WTC11 (cell line): ENCODE results near the gene CAB39. TPM values are rescaled to one million over a fixed set of nuclear protein-coding genes. Genes with fewer than 3 reads are reported as not detected.

Experiments used
- ATAC-seq: fragments of 200-7000 bp; cut with Tn5 transposase; 2 replicates; pipeline ENCODE4 v1.10.0; 2021; ENCODE audit warnings: mild to moderate bottlenecking, moderate library complexity
- CTCF ChIA-PET: fragments of 300-600 bp; sonication (Branson Sonifier 250); formaldehyde crosslinking; loops from one replicate; lab custom pipeline; 2021; ENCODE audit warnings: antibody characterized with exemption; lab: Charles Lee
- POLR2A ChIA-PET: fragments of 350-600 bp; sonication (Branson Sonifier 250); formaldehyde crosslinking; loops from one replicate; lab custom pipeline; 2021; ENCODE audit warnings: antibody characterized with exemption; lab: Charles Lee
- DNase-seq: peaks from one replicate; pipeline ENCODE4 v3.0.0; 2021; ENCODE audit warnings: low spot score
- H3K27ac Mint-ChIP-seq: 2 replicates; pipeline ENCODE4 v1.8.0; 2021; ENCODE audit warnings: mixed read lengths
- H3K27me3 Mint-ChIP-seq: 2 replicates; pipeline ENCODE4 v1.8.0; 2021; ENCODE audit warnings: low read depth, mild to moderate bottlenecking, moderate library complexity, mixed read lengths
- H3K36me3 Mint-ChIP-seq: 2 replicates; pipeline ENCODE4 v1.8.0; 2021; ENCODE audit warnings: mixed read lengths
- H3K4me1 Mint-ChIP-seq: 2 replicates; pipeline ENCODE4 v1.8.0; 2022; ENCODE audit warnings: mixed read lengths
- H3K4me3 Mint-ChIP-seq: 2 replicates; pipeline ENCODE4 v1.8.0; 2021; ENCODE audit warnings: mild to moderate bottlenecking, moderate library complexity, mixed read lengths
- H3K9me3 Mint-ChIP-seq: 2 replicates; pipeline ENCODE4 v1.8.0; 2021; ENCODE audit warnings: mixed read lengths
- ATF1 ChIP-seq: sonication (generic); formaldehyde crosslinking; IDR thresholded peaks from 2 replicates; pipeline ENCODE4 v1.8.1; 2023; ENCODE audit warnings: mild to moderate bottlenecking, moderate library complexity, missing genetic modification reagents
- ATF3 ChIP-seq: sonication (generic); formaldehyde crosslinking; conservative IDR thresholded peaks from 2 replicates; pipeline ENCODE4 v1.8.1; 2022; ENCODE audit warnings: mild to moderate bottlenecking, missing genetic modification reagents
- ATF6 ChIP-seq: sonication (generic); formaldehyde crosslinking; IDR thresholded peaks from 2 replicates; pipeline ENCODE4 v1.8.1; 2023; ENCODE audit warnings: mild to moderate bottlenecking, missing genetic modification reagents
- CREM ChIP-seq: sonication (generic); formaldehyde crosslinking; IDR thresholded peaks from 2 replicates; pipeline ENCODE4 v1.8.1; 2022; ENCODE audit warnings: mild to moderate bottlenecking, missing genetic modification reagents, moderate library complexity
- E2F1 ChIP-seq: sonication (generic); formaldehyde crosslinking; IDR thresholded peaks from 2 replicates; pipeline ENCODE4 v1.8.0; 2022; ENCODE audit warnings: mild to moderate bottlenecking, missing genetic modification reagents
- E2F4 ChIP-seq: sonication (generic); formaldehyde crosslinking; IDR thresholded peaks from 2 replicates; pipeline ENCODE4 v1.8.1; 2022; ENCODE audit warnings: low read depth, mild to moderate bottlenecking, moderate library complexity, missing genetic modification reagents, borderline replicate concordance
- EMX1 ChIP-seq: fragments of 250-450 bp; sonication (Bioruptor Pico); IDR thresholded peaks from 2 replicates; pipeline ENCODE4 v1.8.0; 2021; ENCODE audit warnings: mild to moderate bottlenecking
- ERG ChIP-seq: fragments of 250-450 bp; sonication (Bioruptor Pico); IDR thresholded peaks from 2 replicates; pipeline ENCODE4 v1.8.0; 2021; ENCODE audit warnings: mild to moderate bottlenecking
- MAX ChIP-seq: sonication (generic); formaldehyde crosslinking; IDR thresholded peaks from 2 replicates; pipeline ENCODE4 v1.8.0; 2022; ENCODE audit warnings: mild to moderate bottlenecking, missing genetic modification reagents
- MYBL2 ChIP-seq: sonication (generic); formaldehyde crosslinking; IDR thresholded peaks from 2 replicates; pipeline ENCODE4 v1.8.1; 2023; ENCODE audit warnings: mild to moderate bottlenecking, moderate library complexity, missing genetic modification reagents
- PREB ChIP-seq: sonication (generic); formaldehyde crosslinking; IDR thresholded peaks from 2 replicates; pipeline ENCODE4 v1.8.1; 2022; ENCODE audit warnings: mild to moderate bottlenecking, missing genetic modification reagents, moderate library complexity, borderline replicate concordance
- SMAD4 ChIP-seq: sonication (generic); formaldehyde crosslinking; IDR thresholded peaks from 2 replicates; pipeline ENCODE4 v1.8.0; 2022; ENCODE audit warnings: mild to moderate bottlenecking, missing genetic modification reagents
- ZNF425 ChIP-seq: fragments of 250-450 bp; sonication (Bioruptor Pico); conservative IDR thresholded peaks from 2 replicates; pipeline ENCODE4 v1.9.0; 2021; ENCODE audit warnings: mild to moderate bottlenecking
- ZNF532 ChIP-seq: fragments of 250-450 bp; sonication (Bioruptor Pico); IDR thresholded peaks from 2 replicates; pipeline ENCODE4 v1.9.0; 2021; ENCODE audit warnings: mild to moderate bottlenecking, borderline replicate concordance
- total RNA-seq: library from RNA; stranded (reverse); gene quantifications from 3 replicates; pipeline ENCODE4 v1.2.3, GENCODE V29; 2021

The CAB39 gene
- total RNA-seq, 1 experiment from 2014 or later, result 36.9 TPM

- no peak for TF ChIP-seq MAX (CRISPR knock-in tag)
- Mint-ChIP-seq H3K27ac (no peak overlapping the region), H3K4me1 (no peaks in the 10 kb centered on the region), H3K36me3 (peaks cover 10% of the 10 kb centered on the region), H3K4me3 (no peak overlapping the region), H3K27me3 (peaks cover 7% of the 10 kb centered on the region), H3K9me3 (peaks cover 19% of the 10 kb centered on the region)
- no peak for DNase-seq
- ChIA-PET POLR2A (no interaction called here), CTCF (no interaction called here)
- ATAC-seq, result no peak
These were observed 34.2 kb upstream of the CAB39 start for GRCh38 chr2:230678451-230678850.

GRCh38 chr2:230680463-230681170, 32.0 kb upstream of the CAB39 start:
- H3K27ac Mint-ChIP-seq, result no peak overlapping the region
- H3K4me1 Mint-ChIP-seq, result no peaks in the 10 kb centered on the region
- ChIA-PET POLR2A (no interaction called here), CTCF (interaction anchor here (0.6 to 2.0 kb wide), 3 partner anchors 118 to 144 kb away, joined by 3 to 7 read pairs (median 3); no protein-coding TSS in a partner anchor)
- H3K4me3 Mint-ChIP-seq, result no peak overlapping the region
- no peak for DNase-seq
- H3K27me3 Mint-ChIP-seq, result peaks cover 7% of the 10 kb centered on the region
- no peak for ATAC-seq
- H3K36me3 Mint-ChIP-seq, result peaks cover 10% of the 10 kb centered on the region
- H3K9me3 Mint-ChIP-seq, result peaks cover 19% of the 10 kb centered on the region
- TF ChIP-seq CREM (no peak), E2F4 (CRISPR knock-in tag) (no peak), ATF1 (CRISPR knock-in tag) (no peak), E2F1 (CRISPR knock-in tag) (no peak), EMX1 (CRISPR knock-in tag) (no peak), MYBL2 (CRISPR knock-in tag) (no peak), ZNF425 (CRISPR knock-in tag) (no peak), PREB (CRISPR knock-in tag) (no peak), ZNF532 (no peak), SMAD4 (CRISPR knock-in tag) (no peak), ATF3 (CRISPR knock-in tag) (no peak), ERG (no peak), ATF6 (CRISPR knock-in tag) (no peak)
